ENCODE measurements around the gene SLCO4C1.
"Not testable (repeated sequence)": the region's sequence is repeated elsewhere in the genome, so short reads cannot be mapped to it uniquely, and the experiment has no call there.

SLCO4C1 gene, protein sequence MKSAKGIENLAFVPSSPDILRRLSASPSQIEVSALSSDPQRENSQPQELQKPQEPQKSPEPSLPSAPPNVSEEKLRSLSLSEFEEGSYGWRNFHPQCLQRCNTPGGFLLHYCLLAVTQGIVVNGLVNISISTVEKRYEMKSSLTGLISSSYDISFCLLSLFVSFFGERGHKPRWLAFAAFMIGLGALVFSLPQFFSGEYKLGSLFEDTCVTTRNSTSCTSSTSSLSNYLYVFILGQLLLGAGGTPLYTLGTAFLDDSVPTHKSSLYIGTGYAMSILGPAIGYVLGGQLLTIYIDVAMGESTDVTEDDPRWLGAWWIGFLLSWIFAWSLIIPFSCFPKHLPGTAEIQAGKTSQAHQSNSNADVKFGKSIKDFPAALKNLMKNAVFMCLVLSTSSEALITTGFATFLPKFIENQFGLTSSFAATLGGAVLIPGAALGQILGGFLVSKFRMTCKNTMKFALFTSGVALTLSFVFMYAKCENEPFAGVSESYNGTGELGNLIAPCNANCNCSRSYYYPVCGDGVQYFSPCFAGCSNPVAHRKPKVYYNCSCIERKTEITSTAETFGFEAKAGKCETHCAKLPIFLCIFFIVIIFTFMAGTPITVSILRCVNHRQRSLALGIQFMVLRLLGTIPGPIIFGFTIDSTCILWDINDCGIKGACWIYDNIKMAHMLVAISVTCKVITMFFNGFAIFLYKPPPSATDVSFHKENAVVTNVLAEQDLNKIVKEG

GRCh38 chr5:102296178-102296817, at the start of gene SLCO4C1:
Gene SLCO4C1 (minus strand): TSS chr5:102296284. CDS start chr5:102296262, 22 bp downstream.
- DNase-seq = peak; percentile 93

DNA sequence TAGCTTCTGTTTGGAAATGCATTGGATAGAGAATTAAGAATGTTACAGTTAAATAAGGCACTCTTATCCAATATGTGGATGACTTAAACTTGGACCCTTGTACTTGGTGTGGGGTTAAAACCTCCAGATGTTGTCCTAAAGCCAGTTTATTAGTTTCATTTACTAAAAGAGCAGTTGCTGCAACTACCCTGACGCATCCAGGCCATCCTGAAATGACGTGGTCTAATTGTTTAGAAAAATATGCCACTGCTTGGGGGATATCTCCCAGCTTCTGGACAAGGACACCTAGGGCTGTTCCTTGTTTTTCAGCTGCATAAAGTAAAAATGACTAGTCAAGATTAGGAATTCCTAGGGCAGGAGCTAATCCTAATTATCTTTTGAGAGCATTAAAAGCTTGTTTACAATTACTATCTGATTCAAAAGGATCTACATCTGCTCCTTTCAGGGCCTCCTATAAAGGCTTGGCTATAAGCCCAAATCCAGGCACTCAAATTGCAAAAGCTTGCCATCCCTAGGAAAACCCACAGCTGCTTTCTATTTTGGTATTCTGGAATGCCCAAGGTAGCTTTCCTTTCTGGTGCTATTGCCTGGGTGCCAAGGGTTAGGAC, 45.7 kb upstream of the SLCO4C1 start:
- DNase-seq = no peak

GRCh38 chr5:102324714-102325113, 28.6 kb upstream of the SLCO4C1 start:
- no peak for DNase-seq

GRCh38 chr5:102318801-102319200, 22.7 kb upstream of the SLCO4C1 start:
- DNase-seq = not testable (repeated sequence)

- no peak for DNase-seq
Observed at GRCh38 chr5:102314328-102314727, 18.2 kb upstream of the SLCO4C1 start.

DNA sequence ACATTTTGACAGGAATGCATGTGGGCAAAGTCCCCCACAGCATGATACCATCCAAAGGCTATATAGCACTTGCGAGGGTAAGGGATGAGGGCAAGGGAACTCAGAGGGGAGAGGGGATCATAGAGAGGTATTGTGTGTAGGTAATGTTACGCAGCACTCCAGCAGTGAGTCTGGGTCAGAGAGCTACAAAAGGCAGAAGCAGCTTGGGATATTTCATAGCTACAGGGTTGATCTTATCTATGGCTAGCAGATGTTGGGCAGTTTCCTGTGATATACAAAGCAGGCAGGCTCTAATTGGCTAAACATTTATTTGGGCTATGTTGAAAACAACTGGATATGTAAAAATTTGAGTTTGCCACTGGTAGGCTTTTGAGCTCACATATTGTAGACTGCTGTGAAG, 17.8 kb upstream of the SLCO4C1 start:
- DNase-seq = peak; percentile 68

- DNase-seq = no peak
Observed at GRCh38 chr5:102312586-102313370, 16.7 kb upstream of the SLCO4C1 start.

DNA sequence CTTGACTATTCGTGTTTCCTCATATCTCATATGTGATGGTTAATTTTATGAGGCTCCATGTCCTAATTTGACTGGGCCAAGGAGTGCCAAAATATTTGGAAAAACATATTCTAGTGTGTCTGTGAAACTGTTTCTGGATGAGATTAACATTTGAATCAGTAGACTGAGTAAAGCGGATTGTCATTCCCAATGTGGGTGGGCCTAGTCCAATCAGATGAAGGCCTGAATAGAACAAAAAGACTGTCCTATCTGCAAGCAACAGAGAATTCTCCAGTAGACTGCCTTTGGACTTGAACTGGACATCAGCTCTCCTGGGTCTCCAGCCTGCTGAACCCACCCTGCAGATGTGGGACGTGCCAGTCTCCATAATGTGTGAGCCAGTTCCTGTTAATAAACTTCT, 13.5 kb upstream of the SLCO4C1 start:
- DNase-seq = no peak

- no peak for DNase-seq
Observed at GRCh38 chr5:102307232-102307631, 11.1 kb upstream of the SLCO4C1 start.

DNA sequence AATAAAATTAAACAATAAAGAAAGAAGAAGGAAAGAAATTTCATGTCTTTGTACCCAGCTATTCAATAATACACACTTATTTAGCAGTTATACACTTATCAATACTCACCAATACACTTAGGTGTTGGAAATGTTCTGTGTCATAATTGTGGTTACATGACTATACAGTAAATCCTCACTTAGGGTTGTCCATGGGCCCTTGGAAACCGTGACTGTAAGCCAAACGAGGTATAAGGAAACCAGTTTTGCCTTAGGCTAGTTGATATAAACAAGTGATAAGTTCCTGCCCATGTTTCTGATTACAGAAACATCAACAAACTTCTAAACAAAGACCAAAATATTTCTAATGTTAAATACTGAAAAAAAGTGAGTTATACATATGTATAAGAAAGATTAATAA, 10.0 kb upstream of the SLCO4C1 start:
- DNase-seq = no peak

GRCh38 chr5:102295534-102296177, 428 bp downstream of the SLCO4C1 start:
- no peak for DNase-seq

DNA sequence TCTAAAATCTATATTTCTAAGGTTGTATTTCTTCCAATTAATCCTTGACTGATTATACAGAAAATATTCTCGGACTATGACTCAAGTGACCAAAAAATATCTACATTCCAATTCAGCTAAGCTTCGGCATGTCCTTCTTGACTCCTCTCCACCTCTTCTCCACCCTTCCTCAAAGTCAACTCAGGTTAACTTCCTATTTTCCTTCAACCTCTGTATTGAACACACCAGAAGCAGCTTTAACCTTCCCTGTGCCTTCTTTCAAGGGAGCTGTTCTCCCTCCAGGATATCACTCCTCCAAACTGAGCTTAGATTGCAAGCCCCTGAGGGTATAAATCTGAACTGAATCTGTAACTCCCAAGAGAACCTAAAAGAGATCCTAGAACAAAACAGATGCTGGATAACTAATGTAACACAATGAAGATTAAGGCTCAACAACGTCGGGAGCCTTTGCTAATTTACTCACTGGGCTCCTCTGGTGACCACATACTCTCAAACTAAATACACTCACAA, 1.1 kb downstream of the SLCO4C1 start:
- no peak for DNase-seq

- peak; percentile 43 for DNase-seq
Observed at GRCh38 chr5:102290004-102290403, 6.1 kb downstream of the SLCO4C1 start.

GRCh38 chr5:102289251-102289899, 6.7 kb downstream of the SLCO4C1 start:
- DNase-seq = no peak

DNA sequence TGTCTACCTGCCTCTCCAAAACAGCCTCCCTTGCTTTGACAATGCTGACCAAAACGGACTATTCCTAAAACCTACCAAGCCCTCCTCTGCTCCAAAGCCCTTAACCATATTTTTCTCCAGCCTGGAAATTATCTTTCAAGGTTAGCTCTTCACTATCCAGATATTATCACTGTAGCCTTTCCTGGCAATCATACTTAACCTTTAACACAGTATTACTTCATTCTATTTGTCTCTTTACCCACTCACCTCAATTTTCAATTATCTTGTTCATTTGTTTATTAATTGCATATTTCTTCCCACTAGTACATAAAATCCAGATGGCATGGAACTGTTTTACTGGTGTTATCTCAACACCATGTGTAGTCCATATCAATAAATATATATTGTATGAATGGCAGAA, 7.5 kb downstream of the SLCO4C1 start:
- no peak for DNase-seq

- no peak for DNase-seq
Observed at GRCh38 chr5:102286476-102286875, 9.6 kb downstream of the SLCO4C1 start.

DNA sequence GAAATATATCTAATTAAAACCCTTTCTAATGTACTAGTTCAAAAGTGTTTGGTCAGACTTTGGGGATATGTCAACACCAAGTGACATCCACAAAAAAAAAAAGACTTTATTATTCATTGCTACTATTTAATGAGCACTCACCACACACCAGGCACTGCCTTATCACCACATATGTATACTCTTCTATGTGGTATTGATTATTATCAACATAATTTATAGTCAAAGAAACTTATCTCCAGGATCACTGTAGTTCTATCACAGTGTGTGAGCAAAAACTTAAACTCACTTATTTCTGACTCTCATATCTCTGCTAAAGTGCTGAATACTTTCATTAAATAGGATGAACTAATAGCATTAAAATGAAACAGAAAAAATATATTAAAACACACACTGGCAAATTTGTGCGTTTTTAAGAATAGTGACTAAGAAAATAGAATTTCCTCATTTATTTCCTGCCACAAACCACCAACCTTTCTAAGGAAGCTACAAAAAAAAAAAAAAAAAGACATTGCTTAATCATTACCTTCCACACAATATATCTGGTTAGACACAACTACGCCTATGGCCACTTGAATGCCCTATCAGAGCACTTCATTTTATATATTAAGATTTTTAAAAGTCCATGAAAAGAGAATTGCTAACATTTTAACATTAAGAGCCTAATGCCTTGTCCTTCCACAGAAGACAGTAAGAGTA, 12.8 kb downstream of the SLCO4C1 start:
- DNase-seq = no peak

DNA sequence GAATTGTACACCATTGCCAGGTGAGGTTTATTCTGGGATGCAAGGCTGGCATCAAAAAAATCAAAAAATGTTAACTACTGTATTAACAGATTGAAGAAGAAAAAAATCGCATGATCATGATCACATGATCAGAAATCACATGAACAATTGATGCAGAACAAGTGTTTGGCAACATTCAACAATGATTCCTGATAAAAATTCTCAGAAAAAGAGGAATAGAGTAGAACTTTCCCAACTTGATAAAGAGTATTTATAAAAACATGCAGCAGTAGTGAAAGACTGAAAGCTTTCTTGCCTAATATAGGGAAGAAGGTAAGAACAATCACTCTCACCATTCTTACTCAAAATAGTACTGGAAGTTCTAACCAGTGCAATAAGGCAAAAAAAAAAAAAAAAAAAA, 16.4 kb downstream of the SLCO4C1 start:
- no peak for DNase-seq

- no peak for DNase-seq
Observed at GRCh38 chr5:102278231-102278630, 17.9 kb downstream of the SLCO4C1 start.

GRCh38 chr5:102277144-102277543, 18.9 kb downstream of the SLCO4C1 start:
- no peak for DNase-seq

DNA sequence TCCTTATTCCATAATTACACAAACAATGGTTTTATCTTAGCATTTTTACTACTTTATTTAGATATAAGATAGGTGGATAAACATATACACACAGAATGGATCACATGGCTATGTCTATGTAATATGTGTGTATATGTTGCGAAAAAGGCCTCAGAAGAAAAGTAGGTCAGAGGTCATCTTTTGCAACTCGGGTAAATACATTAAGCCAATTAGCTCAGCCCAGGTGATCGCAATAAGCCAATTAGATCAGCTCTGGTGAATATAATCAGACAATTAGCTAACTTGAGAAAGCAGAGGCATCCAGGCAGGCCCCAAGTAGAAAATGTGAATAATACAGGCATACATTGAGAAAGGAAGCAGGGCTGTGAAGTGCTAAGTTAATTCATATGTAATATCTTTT, 24.3 kb downstream of the SLCO4C1 start:
- no peak for DNase-seq

Measured in hematopoietic multipotent progenitor cell treated with erythropoietin and hydrocortisone succinate and interleukin-3 and kit ligand, for 8 days (in vitro differentiated cells).